NCI-H2171 (cell line): ENCODE data around the gene CXorf49B.
"Not testable (repeated sequence)": the region's sequence is repeated elsewhere in the genome, so short reads cannot be mapped to it uniquely, and the experiment has no call there.

Experiments used
- DNase-seq: peaks from one replicate; lab custom pipeline; 2025; lab: John Stamatoyannopoulos, UW

Gene CXorf49B

GRCh38 chrX:71763049-71763448 is at the start of gene CXorf49B:
Gene CXorf49B, plus strand, starts transcription at chrX:71763349. Its CDS starts 75 bp downstream, at chrX:71763424.
- not testable (repeated sequence) for DNase-seq

GRCh38 chrX:71714064-71714463 is 49.1 kb upstream of the CXorf49B start:
- DNase-seq: not testable (repeated sequence)

- DNase-seq: not testable (repeated sequence)
Measured at GRCh38 chrX:71715551-71715950, 47.6 kb upstream of the CXorf49B start.

- DNase-seq: not testable (repeated sequence)
Measured at GRCh38 chrX:71716323-71716722, 46.8 kb upstream of the CXorf49B start.

- DNase-seq: not testable (repeated sequence)
Measured at GRCh38 chrX:71718185-71718584, 45.0 kb upstream of the CXorf49B start, which contains the start of gene CXorf49. Gene CXorf49, minus strand, starts transcription at chrX:71718285. Its CDS starts 134 bp downstream, at chrX:71718151.

- not testable (repeated sequence) for DNase-seq
Measured at GRCh38 chrX:71719195-71719594, 44.0 kb upstream of the CXorf49B start.

- DNase-seq: not testable (repeated sequence)
Measured at GRCh38 chrX:71720289-71720886, 42.8 kb upstream of the CXorf49B start.

GRCh38 chrX:71760688-71761281 is 2.4 kb upstream of the CXorf49B start:
- not testable (repeated sequence) for DNase-seq

GRCh38 chrX:71764832-71765231 is 1.7 kb downstream of the CXorf49B start:
- not testable (repeated sequence) for DNase-seq

GRCh38 chrX:71765613-71766012 is 2.5 kb downstream of the CXorf49B start:
- not testable (repeated sequence) for DNase-seq

GRCh38 chrX:71767134-71767533 is 4.0 kb downstream of the CXorf49B start:
- not testable (repeated sequence) for DNase-seq

- not testable (repeated sequence) for DNase-seq
Measured at GRCh38 chrX:71778322-71778721, 15.2 kb downstream of the CXorf49B start.

- not testable (repeated sequence) for DNase-seq
Measured at GRCh38 chrX:71782225-71782949, 19.2 kb downstream of the CXorf49B start.

GRCh38 chrX:71782950-71783299 is 19.8 kb downstream of the CXorf49B start:
- DNase-seq: not testable (repeated sequence)

- not testable (repeated sequence) for DNase-seq
Measured at GRCh38 chrX:71783569-71784347, 20.6 kb downstream of the CXorf49B start.

GRCh38 chrX:71784348-71784983 is 21.3 kb downstream of the CXorf49B start:
- DNase-seq: not testable (repeated sequence)

GRCh38 chrX:71806450-71806849 is 43.3 kb downstream of the CXorf49B start:
- DNase-seq: not testable (repeated sequence)

GRCh38 chrX:71809886-71810285 is 46.7 kb downstream of the CXorf49B start:
- no peak for DNase-seq

GRCh38 chrX:71814123-71814912 is 51.2 kb downstream of the CXorf49B start:
- no peak for DNase-seq

- no peak for DNase-seq
Measured at GRCh38 chrX:71815121-71815905, 52.2 kb downstream of the CXorf49B start.
